A549 treated with Hydrocortisone at 1 μM for 4 hours (cell line): ENCODE data around the gene ACADSB. TPM values are rescaled to one million over a fixed set of nuclear protein-coding genes. Genes with fewer than 3 reads are reported as not detected.

ENCODE experiments used
- total RNA-seq: library from RNA; stranded (reverse); fragments of 200-300 nt; extraction: Qiagen RNA extraction; gene quantifications from 5 replicates; pipeline ENCODE4 v1.2.3, GENCODE V29; 2022

ACADSB gene
- 5.6 to 9.9 TPM (median 8.7 TPM) in 5 replicates for total RNA-seq

GRCh38 chr10:123008355-123009104 is at the start of gene ACADSB, which contains the start of gene IKZF5:
Gene ACADSB (plus strand): TSS chr10:123009006. CDS start chr10:123009030, 24 bp downstream.
Gene IKZF5 (minus strand): TSS chr10:123008795. CDS start chr10:122998625, 10,170 bp downstream.

DNA sequence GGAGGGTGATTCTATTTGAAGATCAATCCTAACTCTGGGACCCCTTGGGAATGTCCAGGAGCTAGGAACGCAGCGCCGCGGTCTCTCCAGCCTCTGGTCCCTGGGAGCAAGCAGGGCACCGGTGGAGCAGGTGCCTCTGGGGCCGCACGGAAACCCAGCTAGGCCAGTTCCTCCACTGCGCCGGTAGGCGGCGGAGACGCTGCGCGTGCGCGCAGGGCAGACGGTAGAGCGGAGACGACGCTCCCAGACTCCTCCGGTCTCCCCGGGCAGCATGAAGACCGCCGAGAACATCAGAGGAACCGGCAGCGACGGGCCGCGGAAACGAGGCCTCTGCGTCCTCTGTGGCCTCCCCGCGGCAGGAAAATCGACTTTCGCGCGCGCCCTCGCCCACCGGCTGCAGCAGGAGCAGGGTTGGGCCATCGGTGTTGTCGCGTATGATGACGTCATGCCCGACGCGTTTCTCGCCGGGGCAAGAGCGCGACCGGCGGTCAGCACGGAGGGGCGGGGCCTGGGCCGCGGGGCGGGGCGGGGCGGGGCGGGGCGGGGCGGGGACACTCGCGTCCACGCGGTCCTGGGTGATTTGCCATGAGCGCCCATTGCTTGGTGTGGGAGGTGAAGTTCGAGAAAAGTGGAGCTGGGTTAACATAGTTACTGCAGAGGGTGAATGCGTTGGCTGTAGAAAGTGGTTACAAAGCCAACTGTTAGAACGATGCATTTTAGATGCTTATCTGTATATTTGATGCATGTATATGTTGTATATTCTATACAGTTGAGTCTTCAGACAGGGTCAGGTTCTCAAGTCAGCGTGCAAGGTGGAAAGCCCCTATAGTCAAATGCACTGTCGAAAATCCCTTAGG is 28.4 kb upstream of the ACADSB start, which contains the start of gene PSTK:
PSTK (plus strand) TSS at position 193 of the 857 bp plus-strand sequence; CDS start at position 272, 79 bp downstream.

Other genes with a start within 250 kb of the ACADSB start
- 1.3 to 1.4 TPM (median 1.3 TPM) in 5 replicates for gene CUZD1, start 163.1 kb upstream of the ACADSB start, total RNA-seq
- gene FAM24B, start 129.4 kb upstream of the ACADSB start, total RNA-seq: 10.7 to 13.0 TPM (median 12.3 TPM) in 5 replicates
- gene FAM24A, start 98.4 kb upstream of the ACADSB start, total RNA-seq: not detected in 5 replicates
- gene C10orf88, start 54.8 kb upstream of the ACADSB start, total RNA-seq: 5.7 to 9.8 TPM (median 9.1 TPM) in 5 replicates
- gene PSTK, start 28.6 kb upstream of the ACADSB start, total RNA-seq: 3.7 to 4.8 TPM (median 4.2 TPM) in 5 replicates
- gene IKZF5, start 211 bp upstream of the ACADSB start, total RNA-seq: 5.5 to 8.7 TPM (median 6.3 TPM) in 5 replicates
- 0.08 to 0.13 TPM in 2 of 5 replicates, not detected in the others for gene HMX3, start 127.0 kb downstream of the ACADSB start, total RNA-seq
- 0.10 to 0.15 TPM (median 0.12 TPM) in 4 of 5 replicates, not detected in the other for gene HMX2, start 139.1 kb downstream of the ACADSB start, total RNA-seq
- gene BUB3, start 145.4 kb downstream of the ACADSB start, total RNA-seq: 166 to 198 TPM (median 169 TPM) in 5 replicates